ENCODE results near the gene SEPTIN14. TPM values are rescaled to one million over a fixed set of nuclear protein-coding genes. Genes with fewer than 3 reads are reported as not detected.

Gene SEPTIN14
- polyA plus RNA-seq, 1 donor from 2014 or later, result not detected

GRCh38 chr7:55838595-55838994 lies 24.0 kb downstream of the SEPTIN14 start:
- H3K9ac ChIP-seq (ENCODE audit: low read length), result no peak overlapping the region
- H2AFZ ChIP-seq (ENCODE audit: low read depth, low read length), result no peak overlapping the region
- H3K9me3 ChIP-seq (ENCODE audit: low read length), result no peaks in the 10 kb centered on the region
- H3K4me3 ChIP-seq (ENCODE audit: low read length), result no peak overlapping the region
- no peaks in the 10 kb centered on the region for H4K20me1 ChIP-seq (ENCODE audit: insufficient read depth)
- no peaks in the 10 kb centered on the region for H3K9me2 ChIP-seq (ENCODE audit: insufficient read depth, low read length)
- H3F3A ChIP-seq (ENCODE audit: insufficient read depth, low read length, poor library complexity, severe bottlenecking), result no peaks in the 10 kb centered on the region
- H3K79me2 ChIP-seq (replicated peaks; ENCODE audit: insufficient read depth, low read length), result no peaks in the 10 kb centered on the region
- H3K4me2 ChIP-seq (ENCODE audit: low read length), result no peak overlapping the region
- no peak for TF ChIP-seq TAF1 (IDR thresholded peaks at IDR 0.05; ENCODE audit: low read depth)
- no peak for TF ChIP-seq EP300 (conservative IDR thresholded peaks at IDR 0.05; ENCODE audit: poor library complexity, severe bottlenecking)
- TF ChIP-seq EZH2 (IDR thresholded peaks at IDR 0.05; ENCODE audit: borderline replicate concordance, insufficient read depth, low read length, poor library complexity, severe bottlenecking), result no peak
- no peak for TF ChIP-seq POLR2AphosphoS5 (IDR thresholded peaks at IDR 0.05)
- TF ChIP-seq, protein P1, sequence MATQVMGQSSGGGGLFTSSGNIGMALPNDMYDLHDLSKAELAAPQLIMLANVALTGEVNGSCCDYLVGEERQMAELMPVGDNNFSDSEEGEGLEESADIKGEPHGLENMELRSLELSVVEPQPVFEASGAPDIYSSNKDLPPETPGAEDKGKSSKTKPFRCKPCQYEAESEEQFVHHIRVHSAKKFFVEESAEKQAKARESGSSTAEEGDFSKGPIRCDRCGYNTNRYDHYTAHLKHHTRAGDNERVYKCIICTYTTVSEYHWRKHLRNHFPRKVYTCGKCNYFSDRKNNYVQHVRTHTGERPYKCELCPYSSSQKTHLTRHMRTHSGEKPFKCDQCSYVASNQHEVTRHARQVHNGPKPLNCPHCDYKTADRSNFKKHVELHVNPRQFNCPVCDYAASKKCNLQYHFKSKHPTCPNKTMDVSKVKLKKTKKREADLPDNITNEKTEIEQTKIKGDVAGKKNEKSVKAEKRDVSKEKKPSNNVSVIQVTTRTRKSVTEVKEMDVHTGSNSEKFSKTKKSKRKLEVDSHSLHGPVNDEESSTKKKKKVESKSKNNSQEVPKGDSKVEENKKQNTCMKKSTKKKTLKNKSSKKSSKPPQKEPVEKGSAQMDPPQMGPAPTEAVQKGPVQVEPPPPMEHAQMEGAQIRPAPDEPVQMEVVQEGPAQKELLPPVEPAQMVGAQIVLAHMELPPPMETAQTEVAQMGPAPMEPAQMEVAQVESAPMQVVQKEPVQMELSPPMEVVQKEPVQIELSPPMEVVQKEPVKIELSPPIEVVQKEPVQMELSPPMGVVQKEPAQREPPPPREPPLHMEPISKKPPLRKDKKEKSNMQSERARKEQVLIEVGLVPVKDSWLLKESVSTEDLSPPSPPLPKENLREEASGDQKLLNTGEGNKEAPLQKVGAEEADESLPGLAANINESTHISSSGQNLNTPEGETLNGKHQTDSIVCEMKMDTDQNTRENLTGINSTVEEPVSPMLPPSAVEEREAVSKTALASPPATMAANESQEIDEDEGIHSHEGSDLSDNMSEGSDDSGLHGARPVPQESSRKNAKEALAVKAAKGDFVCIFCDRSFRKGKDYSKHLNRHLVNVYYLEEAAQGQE (IDR thresholded peaks at IDR 0.05; ENCODE audit: borderline replicate concordance), result no peak
- no peak for TF ChIP-seq SMC3 (conservative IDR thresholded peaks at IDR 0.05; ENCODE audit: poor library complexity)
- TF ChIP-seq, protein P2, sequence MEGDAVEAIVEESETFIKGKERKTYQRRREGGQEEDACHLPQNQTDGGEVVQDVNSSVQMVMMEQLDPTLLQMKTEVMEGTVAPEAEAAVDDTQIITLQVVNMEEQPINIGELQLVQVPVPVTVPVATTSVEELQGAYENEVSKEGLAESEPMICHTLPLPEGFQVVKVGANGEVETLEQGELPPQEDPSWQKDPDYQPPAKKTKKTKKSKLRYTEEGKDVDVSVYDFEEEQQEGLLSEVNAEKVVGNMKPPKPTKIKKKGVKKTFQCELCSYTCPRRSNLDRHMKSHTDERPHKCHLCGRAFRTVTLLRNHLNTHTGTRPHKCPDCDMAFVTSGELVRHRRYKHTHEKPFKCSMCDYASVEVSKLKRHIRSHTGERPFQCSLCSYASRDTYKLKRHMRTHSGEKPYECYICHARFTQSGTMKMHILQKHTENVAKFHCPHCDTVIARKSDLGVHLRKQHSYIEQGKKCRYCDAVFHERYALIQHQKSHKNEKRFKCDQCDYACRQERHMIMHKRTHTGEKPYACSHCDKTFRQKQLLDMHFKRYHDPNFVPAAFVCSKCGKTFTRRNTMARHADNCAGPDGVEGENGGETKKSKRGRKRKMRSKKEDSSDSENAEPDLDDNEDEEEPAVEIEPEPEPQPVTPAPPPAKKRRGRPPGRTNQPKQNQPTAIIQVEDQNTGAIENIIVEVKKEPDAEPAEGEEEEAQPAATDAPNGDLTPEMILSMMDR (IDR thresholded peaks at IDR 0.05; ENCODE audit: poor library complexity, severe bottlenecking), result no peak
- no peak for TF ChIP-seq RAD21 (conservative IDR thresholded peaks at IDR 0.05)
- no peak for TF ChIP-seq MXI1 (conservative IDR thresholded peaks at IDR 0.05; ENCODE audit: poor library complexity, severe bottlenecking)
- no peaks in the 10 kb centered on the region for H3K27me3 ChIP-seq (ENCODE audit: insufficient read depth, low read depth, low read length)
- H3K27ac ChIP-seq (ENCODE audit: low read length), result no peak overlapping the region
- H3K36me3 ChIP-seq (ENCODE audit: insufficient read depth, low read length), result no peaks in the 10 kb centered on the region

- no peaks in the 10 kb centered on the region for H3F3A ChIP-seq (ENCODE audit: insufficient read depth, low read length, poor library complexity, severe bottlenecking)
- H3K79me2 ChIP-seq (replicated peaks; ENCODE audit: insufficient read depth, low read length), result no peaks in the 10 kb centered on the region
- no peaks in the 10 kb centered on the region for H3K9me3 ChIP-seq (ENCODE audit: low read length)
- no peak overlapping the region for H3K4me3 ChIP-seq (ENCODE audit: low read length)
- no peak overlapping the region for H3K4me2 ChIP-seq (ENCODE audit: low read length)
- TF ChIP-seq SMC3 (conservative IDR thresholded peaks at IDR 0.05; ENCODE audit: poor library complexity), result no peak
- TF ChIP-seq RAD21 (conservative IDR thresholded peaks at IDR 0.05), result no peak
- no peak for TF ChIP-seq TAF1 (IDR thresholded peaks at IDR 0.05; ENCODE audit: low read depth)
- TF ChIP-seq EP300 (conservative IDR thresholded peaks at IDR 0.05; ENCODE audit: poor library complexity, severe bottlenecking), result no peak
- TF ChIP-seq POLR2AphosphoS5 (IDR thresholded peaks at IDR 0.05), result no peak
- no peak for TF ChIP-seq EZH2 (IDR thresholded peaks at IDR 0.05; ENCODE audit: borderline replicate concordance, insufficient read depth, low read length, poor library complexity, severe bottlenecking)
- H3K9me2 ChIP-seq (ENCODE audit: insufficient read depth, low read length), result no peaks in the 10 kb centered on the region
- H3K27ac ChIP-seq (ENCODE audit: low read length), result no peak overlapping the region
- H3K27me3 ChIP-seq (ENCODE audit: insufficient read depth, low read depth, low read length), result no peaks in the 10 kb centered on the region
- H3K36me3 ChIP-seq (ENCODE audit: insufficient read depth, low read length), result no peaks in the 10 kb centered on the region
- H3K9ac ChIP-seq (ENCODE audit: low read length), result no peak overlapping the region
- H4K20me1 ChIP-seq (ENCODE audit: insufficient read depth), result no peaks in the 10 kb centered on the region
- no peak overlapping the region for H2AFZ ChIP-seq (ENCODE audit: low read depth, low read length)
Observed at GRCh38 chr7:55827577-55827976, 35.0 kb downstream of the SEPTIN14 start.
